CD14-positive monocyte (primary cell): Measurements from ENCODE around the gene LIN9. TPM values are rescaled to one million over a fixed set of nuclear protein-coding genes. Genes with fewer than 3 reads are reported as not detected.

Experiments used
- DNase-seq, 3 donors: peaks; one replicate each; pipeline ENCODE4 v3.0.0-alpha.2; 2011 to 2022
- H2AFZ ChIP-seq: 2 replicates; pipeline ENCODE4 v1.6.0; 2012; ENCODE audit warnings: mild to moderate bottlenecking, low read depth, low read length, inconsistent platforms; ENCODE audit not compliant: insufficient read depth, poor library complexity, severe bottlenecking
- H3K27ac ChIP-seq, 2 donors: 1 replicate in 1 of 2; 2 replicates in 1 of 2; pipeline ENCODE4 v1.5.1; 2012 to 2013; ENCODE audit warnings: low read length in 2 of 2, control low read depth in 1 of 2, inconsistent platforms in 1 of 2, low read depth in 1 of 2, mild to moderate bottlenecking in 1 of 2
- H3K27me3 ChIP-seq, 2 donors: one replicate each; pipeline versions ENCODE4 v1.6.0 to v1.6.1; 2011 to 2013; ENCODE audit warnings: low read length in 2 of 2; ENCODE audit not compliant: control insufficient read depth in 2 of 2, insufficient read depth in 2 of 2
- H3K36me3 ChIP-seq, 2 donors: replicated peaks in 1 of 2; 1 replicate in 1 of 2; 2 replicates in 1 of 2; pipeline versions ENCODE4 v1.5.1 to v1.6.1; 2012 to 2013; ENCODE audit warnings: low read length in 2 of 2, control low read depth in 1 of 2, inconsistent platforms in 1 of 2, mild to moderate bottlenecking in 1 of 2; ENCODE audit not compliant: insufficient read depth in 2 of 2, control insufficient read depth in 1 of 2
- H3K4me1 ChIP-seq, 2 donors: 1 replicate in 1 of 2; 2 replicates in 1 of 2; pipeline versions ENCODE4 v1.5.1 to v1.6.1; 2012 to 2013; ENCODE audit warnings: low read length in 2 of 2, control low read depth in 1 of 2, inconsistent platforms in 1 of 2, mild to moderate bottlenecking in 1 of 2, moderate library complexity in 1 of 2; ENCODE audit not compliant: insufficient read depth in 2 of 2, control insufficient read depth in 1 of 2
- H3K4me2 ChIP-seq: replicated peaks from 2 replicates; pipeline ENCODE3; 2012; ENCODE audit warnings: low read length, moderate library complexity, mild to moderate bottlenecking; ENCODE audit not compliant: poor library complexity, severe bottlenecking; ENCODE audit errors: extremely low read depth
- H3K4me3 ChIP-seq, 3 experiments: fragments of 200-600 bp in 1 of 3; sonication (generic) in 1 of 3; replicated peaks in 1 of 3; 1 replicate in 2 of 3; 2 replicates in 1 of 3; pipeline ENCODE4 v1.5.1; 2011 to 2013; ENCODE audit warnings: low read length in 3 of 3, mild to moderate bottlenecking in 3 of 3, control low read depth in 2 of 3, low read depth in 2 of 3, inconsistent platforms in 1 of 3, moderate library complexity in 1 of 3
- H3K79me2 ChIP-seq: 2 replicates; pipeline ENCODE4 v1.6.0; 2012; ENCODE audit warnings: mild to moderate bottlenecking, control low read depth, inconsistent platforms, low read length, moderate library complexity; ENCODE audit not compliant: insufficient read depth
- H3K9ac ChIP-seq: 2 replicates; pipeline ENCODE4 v1.6.0; 2017; ENCODE audit warnings: low read length, mild to moderate bottlenecking; ENCODE audit not compliant: insufficient read depth, poor library complexity, severe bottlenecking
- H3K9me3 ChIP-seq, 2 donors: replicated peaks in 1 of 2; 1 replicate in 1 of 2; 2 replicates in 1 of 2; pipeline versions ENCODE4 v1.5.1 to v1.6.1; 2012 to 2013; ENCODE audit warnings: low read length in 2 of 2, control low read depth in 1 of 2; ENCODE audit not compliant: control insufficient read depth in 1 of 2, insufficient read depth in 1 of 2
- H4K20me1 ChIP-seq: 2 replicates; pipeline ENCODE4 v1.6.0; 2012; ENCODE audit warnings: mild to moderate bottlenecking, low read length, control low read depth, moderate library complexity; ENCODE audit not compliant: insufficient read depth
- H3K27ac Mint-ChIP-seq, 7 donors: one replicate each; pipeline ENCODE4 v1.8.0; 2020; ENCODE audit warnings: mild to moderate bottlenecking in 7 of 7, mixed read lengths in 7 of 7, moderate library complexity in 6 of 7, inconsistent platforms in 2 of 7
- H3K27me3 Mint-ChIP-seq, 3 donors: one replicate each; pipeline ENCODE4 v1.8.0; 2021 to 2022; ENCODE audit warnings: low read depth in 3 of 3, mild to moderate bottlenecking in 3 of 3, mixed read lengths in 3 of 3, moderate library complexity in 3 of 3, inconsistent platforms in 1 of 3
- H3K36me3 Mint-ChIP-seq, 2 donors: one replicate each; pipeline ENCODE4 v1.8.0; 2020; ENCODE audit warnings: mixed read lengths in 2 of 2, inconsistent platforms in 1 of 2, mild to moderate bottlenecking in 1 of 2
- H3K4me1 Mint-ChIP-seq: one replicate; pipeline ENCODE4 v1.8.0; 2020; ENCODE audit warnings: mild to moderate bottlenecking, mixed read lengths
- H3K4me3 Mint-ChIP-seq, 2 donors: one replicate each; pipeline ENCODE4 v1.8.0; 2020; ENCODE audit warnings: mild to moderate bottlenecking in 2 of 2, mixed read lengths in 2 of 2, moderate library complexity in 1 of 2
- H3K9me3 Mint-ChIP-seq, 7 donors: one replicate each; pipeline ENCODE4 v1.8.0; 2020 to 2022; ENCODE audit warnings: mixed read lengths in 7 of 7, mild to moderate bottlenecking in 6 of 7, moderate library complexity in 6 of 7, inconsistent platforms in 2 of 7
- CTCF ChIP-seq: fragments of 200-600 bp; IDR thresholded peaks from one replicate; pipeline ENCODE4 v1.8.0; 2022; ENCODE audit warnings: antibody characterized with exemption, mild to moderate bottlenecking
- WGBS: methylation state at CpG from one replicate; pipeline ENCODE4 v1.1.5; 2013; ENCODE audit warnings: missing lambda C conversion rate; ENCODE audit not compliant: insufficient coverage; 5-methylcytosine and 5-hydroxymethylcytosine counted together
- intact Hi-C, 2 donors: fragments of 100-400 bp; cut with micrococcal nuclease; formaldehyde crosslinking; loops; one replicate each; pipeline versions ENCODE4 v1.15.0 to v1.15.1; 2023
- polyA plus RNA-seq, 3 donors: library from polyadenylated mRNA; depleted of rRNA in 1 of 3; unstranded in 2 of 3; stranded (reverse) in 1 of 3; fragments of 300-500 nt in 2 of 3; fragments of >200 nt in 1 of 3; fragmentation: Illumina TruSeq in 2 of 3; gene quantifications; 1 replicate in 2 of 3; 2 replicates in 1 of 3; pipeline ENCODE4 v1.2.3, GENCODE V29; 2012 to 2021

The LIN9 gene
- polyA plus RNA-seq, 3 donors: 0.56 to 1.3 (median 0.76) TPM

- Mint-ChIP-seq H3K36me3 (no peaks in the 10 kb centered on the region), H3K27me3 (peaks cover 2 to 6% (median 5%) of the 10 kb centered on the region in 3 donors), H3K4me1 (no peaks in the 10 kb centered on the region), H3K9me3 (peaks cover 0 to 3% (median 0%) of the 10 kb centered on the region in 7 donors), H3K4me3 (no peak overlapping the region), H3K27ac (no peak overlapping the region)
- Histone ChIP-seq H3K79me2 (no peaks in the 10 kb centered on the region), H2AFZ (no peak overlapping the region), H3K4me1 (no peaks in the 10 kb centered on the region), H3K27me3 (no peaks in the 10 kb centered on the region), H4K20me1 (no peaks in the 10 kb centered on the region), H3K4me3 (no peak overlapping the region), H3K4me2 (no peak overlapping the region), H3K9me3 (no peaks in the 10 kb centered on the region), H3K27ac (no peak overlapping the region), H3K9ac (no peak overlapping the region), H3K36me3 (no peaks in the 10 kb centered on the region)
- TF ChIP-seq CTCF: no peak
- no peak for DNase-seq
- WGBS: no CpG with 5 or more reads among the region's 5 CpGs
- intact Hi-C loops: no loop called here
Measured at GRCh38 chr1:226215239-226215638, 93.7 kb downstream of the LIN9 start.

- H4K20me1 ChIP-seq: no peaks in the 10 kb centered on the region
- Mint-ChIP-seq H3K4me1 (no peaks in the 10 kb centered on the region), H3K36me3 (no peaks in the 10 kb centered on the region), H3K27ac (no peak overlapping the region), H3K9me3 (peaks cover 0 to 3% (median 0%) of the 10 kb centered on the region in 7 donors), H3K4me3 (no peak overlapping the region), H3K27me3 (peaks cover 1 to 3% (median 2%) of the 10 kb centered on the region in 3 donors)
- DNase-seq: no peak
- no peak overlapping the region for H3K27ac ChIP-seq
- H3K36me3 ChIP-seq: no peaks in the 10 kb centered on the region
- no peak overlapping the region for H3K9ac ChIP-seq
- no peak overlapping the region for H3K4me3 ChIP-seq
- H3K9me3 ChIP-seq: no peaks in the 10 kb centered on the region
- TF ChIP-seq CTCF: no peak
- no peaks in the 10 kb centered on the region for H3K27me3 ChIP-seq
- no peak overlapping the region for H3K4me2 ChIP-seq
- no peak overlapping the region for H2AFZ ChIP-seq
- no peaks in the 10 kb centered on the region for H3K79me2 ChIP-seq
- H3K4me1 ChIP-seq: no peaks in the 10 kb centered on the region
- intact Hi-C loops: no loop called here
- 97% methylated on average over 5 of the region's 8 CpGs for WGBS
Measured at GRCh38 chr1:226212545-226212944, 96.4 kb downstream of the LIN9 start.
